ENCODE results near the gene CLDN11.

The CLDN11 gene

DNA sequence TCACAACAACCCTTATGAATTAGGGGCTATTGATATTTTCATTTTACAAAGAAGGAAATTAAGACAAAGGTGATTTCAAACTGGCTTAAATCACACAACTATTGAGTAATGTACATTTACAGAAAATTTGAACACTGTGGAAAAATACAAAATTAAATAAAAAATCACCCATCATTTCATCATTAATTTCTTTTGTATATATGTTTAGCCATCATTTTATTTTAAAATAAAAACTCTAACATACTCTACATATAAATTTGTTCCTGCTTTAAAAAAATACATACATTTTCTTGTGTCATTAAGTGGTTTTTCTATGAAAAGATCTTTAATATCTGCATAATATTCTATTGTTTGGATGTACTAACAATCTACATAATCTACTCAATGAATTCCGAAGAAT lies 20.2 kb downstream of the CLDN11 start:
- no peak for DNase-seq (ENCODE audit: low read depth, low spot score)
- CTCF ChIA-PET = interaction anchor here (7.8 kb wide), 1 partner anchor 372 kb away, joined by 46 read pairs; no protein-coding TSS in a partner anchor
- TF ChIP-seq, protein P1, sequence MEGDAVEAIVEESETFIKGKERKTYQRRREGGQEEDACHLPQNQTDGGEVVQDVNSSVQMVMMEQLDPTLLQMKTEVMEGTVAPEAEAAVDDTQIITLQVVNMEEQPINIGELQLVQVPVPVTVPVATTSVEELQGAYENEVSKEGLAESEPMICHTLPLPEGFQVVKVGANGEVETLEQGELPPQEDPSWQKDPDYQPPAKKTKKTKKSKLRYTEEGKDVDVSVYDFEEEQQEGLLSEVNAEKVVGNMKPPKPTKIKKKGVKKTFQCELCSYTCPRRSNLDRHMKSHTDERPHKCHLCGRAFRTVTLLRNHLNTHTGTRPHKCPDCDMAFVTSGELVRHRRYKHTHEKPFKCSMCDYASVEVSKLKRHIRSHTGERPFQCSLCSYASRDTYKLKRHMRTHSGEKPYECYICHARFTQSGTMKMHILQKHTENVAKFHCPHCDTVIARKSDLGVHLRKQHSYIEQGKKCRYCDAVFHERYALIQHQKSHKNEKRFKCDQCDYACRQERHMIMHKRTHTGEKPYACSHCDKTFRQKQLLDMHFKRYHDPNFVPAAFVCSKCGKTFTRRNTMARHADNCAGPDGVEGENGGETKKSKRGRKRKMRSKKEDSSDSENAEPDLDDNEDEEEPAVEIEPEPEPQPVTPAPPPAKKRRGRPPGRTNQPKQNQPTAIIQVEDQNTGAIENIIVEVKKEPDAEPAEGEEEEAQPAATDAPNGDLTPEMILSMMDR (IDR thresholded peaks at IDR 0.05; ENCODE audit: insufficient read depth, low read length, missing control alignments) = no peak
- POLR2A ChIA-PET = no interaction called here
- no peak overlapping the region for H3K4me3 ChIP-seq (ENCODE audit: low read depth, low read length)

DNA sequence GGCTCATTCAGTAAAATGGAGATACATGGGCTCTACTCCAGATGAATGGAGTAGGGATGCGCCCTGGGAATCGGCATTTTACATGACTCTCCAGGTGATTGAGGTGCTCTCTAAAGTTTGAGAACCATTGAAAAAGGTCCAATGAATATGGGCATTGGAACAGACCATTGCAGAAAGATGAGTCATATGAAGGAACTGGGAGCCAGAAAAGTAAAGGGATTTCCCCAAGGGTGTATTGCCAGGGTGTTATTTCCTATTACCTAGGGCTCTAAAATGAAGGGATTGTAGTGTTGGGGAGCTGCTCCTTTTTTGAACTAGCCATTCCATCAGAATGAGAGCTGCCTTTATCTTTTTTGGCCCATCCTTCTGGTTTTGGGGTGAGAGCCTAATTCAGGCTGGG lies 21.7 kb downstream of the CLDN11 start:
- POLR2A ChIA-PET = no interaction called here
- TF ChIP-seq, protein P1 (IDR thresholded peaks at IDR 0.05; ENCODE audit: insufficient read depth, low read length, missing control alignments) = no peak
- CTCF ChIA-PET = interaction anchor here (0.7 to 7.8 kb wide), 5 partner anchors 9 to 371 kb away, joined by 4 to 46 read pairs (median 6); no protein-coding TSS in a partner anchor
- H3K4me3 ChIP-seq (ENCODE audit: low read depth, low read length) = no peak overlapping the region
- DNase-seq (ENCODE audit: low read depth, low spot score) = no peak

DNA sequence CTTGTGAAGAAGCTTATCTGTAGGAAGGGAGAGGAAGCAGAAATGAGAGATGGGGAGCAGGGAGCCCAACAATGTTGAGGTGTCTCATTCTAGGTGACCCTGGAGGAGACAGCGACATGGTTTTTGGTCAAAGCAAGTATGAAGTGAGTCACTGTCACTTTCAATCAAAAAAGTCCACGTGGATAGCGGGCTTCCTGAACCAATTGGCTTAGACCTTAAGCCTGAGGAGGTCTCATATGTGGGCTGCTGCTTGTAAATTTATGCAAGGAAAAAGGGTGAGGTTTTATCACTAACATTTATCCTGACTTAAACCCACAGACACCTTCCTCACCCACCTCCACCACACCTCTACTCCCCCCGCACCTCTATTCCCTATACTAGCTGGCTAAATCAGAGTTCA lies 22.7 kb downstream of the CLDN11 start:
- CTCF ChIA-PET = interaction anchor here (0.7 to 7.8 kb wide), 3 partner anchors 8 to 370 kb away, joined by 3 to 46 read pairs (median 4); no protein-coding TSS in a partner anchor
- H3K4me3 ChIP-seq (ENCODE audit: low read depth, low read length) = no peak overlapping the region
- POLR2A ChIA-PET = no interaction called here
- TF ChIP-seq, protein P1 (IDR thresholded peaks at IDR 0.05; ENCODE audit: insufficient read depth, low read length, missing control alignments) = no peak
- DNase-seq (ENCODE audit: low read depth, low spot score) = no peak

DNA sequence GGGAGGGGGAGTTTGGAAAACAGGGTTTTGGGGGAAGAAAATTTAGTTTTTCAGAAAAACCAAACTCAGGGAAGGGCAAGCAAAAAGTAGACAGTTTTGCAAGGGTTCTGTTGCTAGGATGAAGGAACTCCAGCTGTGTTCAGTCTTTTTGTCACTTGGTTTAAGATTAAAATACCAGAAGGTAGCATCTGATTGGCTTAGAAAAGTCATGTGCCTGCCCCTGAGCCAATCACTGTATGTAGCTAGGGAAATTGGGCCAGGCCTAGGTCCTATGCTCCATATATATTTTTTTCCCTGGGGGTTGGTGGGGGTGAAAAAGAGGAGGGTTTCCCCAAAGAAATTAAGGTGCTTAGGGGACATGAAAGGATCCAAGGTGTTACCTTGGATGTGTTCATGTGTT lies 24.3 kb downstream of the CLDN11 start:
- TF ChIP-seq, protein P1 (IDR thresholded peaks at IDR 0.05; ENCODE audit: insufficient read depth, low read length, missing control alignments) = no peak
- no peak for DNase-seq (ENCODE audit: low read depth, low spot score)
- no peak overlapping the region for H3K4me3 ChIP-seq (ENCODE audit: low read depth, low read length)
- CTCF ChIA-PET = interaction anchor here (1.4 to 7.8 kb wide), 2 partner anchors 368 to 406 kb away, joined by 5 to 46 read pairs; no protein-coding TSS in a partner anchor
- POLR2A ChIA-PET = no interaction called here

DNA sequence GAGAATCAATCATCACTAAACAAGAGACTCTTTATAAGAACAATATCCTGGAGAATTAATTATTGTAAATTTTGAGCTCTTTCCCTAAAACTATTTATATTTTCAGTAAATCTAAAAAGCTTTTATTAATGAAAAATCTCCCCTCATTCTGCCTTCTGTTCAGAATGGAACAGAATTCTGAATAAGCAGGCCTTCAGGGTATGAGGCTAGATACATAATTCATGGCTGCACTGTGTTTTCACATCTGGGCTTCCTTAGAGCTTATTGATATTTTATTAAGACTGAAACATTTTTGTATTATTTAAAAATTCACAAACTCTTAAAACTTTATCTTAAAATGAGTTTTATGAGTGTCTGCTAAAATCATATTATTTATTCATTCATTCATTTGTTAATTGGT lies 24.8 kb downstream of the CLDN11 start:
- no peak overlapping the region for H3K4me3 ChIP-seq (ENCODE audit: low read depth, low read length)
- ChIA-PET CTCF (interaction anchor here (1.4 to 7.8 kb wide), 2 partner anchors 368 to 405 kb away, joined by 5 to 46 read pairs; no protein-coding TSS in a partner anchor), POLR2A (no interaction called here)
- TF ChIP-seq, protein P1 (IDR thresholded peaks at IDR 0.05; ENCODE audit: insufficient read depth, low read length, missing control alignments) = no peak
- DNase-seq (ENCODE audit: low read depth, low spot score) = no peak

DNA sequence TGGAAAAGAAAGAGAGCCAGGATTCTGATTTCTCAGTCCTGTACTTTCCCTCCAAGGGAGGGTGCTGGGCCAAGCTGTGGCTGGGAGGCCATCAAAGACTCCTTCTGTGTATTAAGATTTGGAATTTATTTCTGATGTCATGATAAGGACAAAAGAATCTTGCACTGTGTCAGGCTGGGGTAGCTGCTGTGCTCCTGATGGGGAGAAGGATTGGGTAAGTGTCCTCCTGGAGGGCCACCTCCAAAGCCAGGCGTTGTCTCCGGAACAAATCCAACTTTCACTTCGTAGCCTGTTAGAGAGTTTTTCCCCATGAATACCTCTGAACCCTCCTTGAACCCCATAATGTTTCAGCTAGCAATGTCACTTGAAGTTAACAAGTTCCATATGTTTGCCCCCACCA lies 29.9 kb downstream of the CLDN11 start:
- DNase-seq (ENCODE audit: low read depth, low spot score) = no peak
- TF ChIP-seq, protein P1 (IDR thresholded peaks at IDR 0.05; ENCODE audit: insufficient read depth, low read length, missing control alignments) = no peak
- ChIA-PET CTCF (interaction anchor here (1.1 to 2.2 kb wide), 4 partner anchors 8 to 363 kb away, joined by 3 to 9 read pairs (median 4); no protein-coding TSS in a partner anchor), POLR2A (no interaction called here)
- H3K4me3 ChIP-seq (ENCODE audit: low read depth, low read length) = peak overlapping the region; percentile 33
